Measurements from ENCODE around the gene CCAR1. TPM values are rescaled to one million over a fixed set of nuclear protein-coding genes. Genes with fewer than 3 reads are reported as not detected.
"Not testable (repeated sequence)": the region's sequence is repeated elsewhere in the genome, so short reads cannot be mapped to it uniquely, and the experiment has no call there.

CCAR1 gene
- total and polyA plus RNA-seq, 5 experiments from 2014 or later, result 29.6 to 104 (median 48.1) TPM

DNA sequence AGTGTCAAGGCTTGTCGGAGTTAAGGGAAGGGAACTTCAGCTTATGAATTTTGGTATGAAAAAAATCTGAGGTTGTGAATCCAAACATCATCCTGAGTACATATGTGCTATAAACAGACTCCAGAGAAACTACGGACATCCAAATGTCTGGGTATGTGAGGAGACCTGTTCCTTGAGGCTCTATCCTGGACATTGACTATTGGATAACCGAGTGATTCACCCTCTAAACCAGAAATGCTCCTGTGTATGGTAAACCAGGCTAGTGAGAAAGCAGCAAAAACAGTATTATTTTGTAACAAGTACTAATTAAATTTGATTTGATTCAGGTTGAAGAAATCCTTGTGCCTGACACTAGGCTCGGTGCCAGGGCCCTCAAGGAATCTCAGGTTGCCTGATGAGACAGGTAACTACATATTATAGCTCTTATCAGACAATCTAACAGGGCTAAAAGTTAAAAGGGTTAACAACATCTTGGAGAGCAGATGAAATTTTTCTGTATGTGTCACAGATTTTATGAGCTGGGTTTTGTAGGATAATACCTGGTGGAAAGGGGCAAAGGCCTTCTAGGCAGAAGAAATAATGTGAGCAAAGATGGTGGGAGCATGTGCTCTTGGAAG is 95.9 kb downstream of the CCAR1 start:
- Mint-ChIP-seq H3K4me3 (no peak overlapping the region), H3K36me3 (no peaks in the 10 kb centered on the region), H3K27ac (no peak overlapping the region), H3K27me3 (peaks cover 0 to 2% (median 0%) of the 10 kb centered on the region in 5 donors), H3K9me3 (no peaks in the 10 kb centered on the region), H3K4me1 (no peaks in the 10 kb centered on the region)
- ATAC-seq (no peak), DNase-seq (no peak)
- POLR2A ChIA-PET, result no interaction called here

- H3K27ac Mint-ChIP-seq, H3K4me1 Mint-ChIP-seq, H3K9me3 Mint-ChIP-seq, H3K36me3 Mint-ChIP-seq, ATAC-seq, DNase-seq, H3K27me3 Mint-ChIP-seq, H3K4me3 Mint-ChIP-seq, POLR2A ChIA-PET: not testable (repeated sequence)
These were observed 99.3 kb downstream of the CCAR1 start for GRCh38 chr10:68820359-68820758.

DNA sequence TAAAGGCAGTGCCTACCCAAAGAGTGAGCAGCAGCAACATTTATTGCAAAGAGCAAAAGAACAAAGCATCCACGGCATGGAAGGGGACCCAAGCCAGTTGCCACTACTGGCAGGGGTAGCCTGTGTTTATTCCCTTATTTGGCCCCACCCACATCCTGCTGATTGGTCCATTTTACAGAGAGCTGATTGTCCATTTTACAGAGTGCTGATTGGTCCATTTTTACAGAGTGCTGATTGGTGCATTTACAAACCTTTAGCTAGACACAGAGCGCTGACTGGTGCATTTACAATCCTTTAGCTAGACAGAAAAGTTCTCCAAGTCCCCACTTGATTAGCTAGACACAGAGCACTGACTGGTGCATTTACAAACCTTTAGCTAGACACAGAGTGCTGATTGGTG is 101.6 kb downstream of the CCAR1 start:
- H3K27ac Mint-ChIP-seq, H3K4me1 Mint-ChIP-seq, H3K36me3 Mint-ChIP-seq, H3K27me3 Mint-ChIP-seq, H3K4me3 Mint-ChIP-seq, H3K9me3 Mint-ChIP-seq, DNase-seq, POLR2A ChIA-PET, ATAC-seq: not testable (repeated sequence)

DNA sequence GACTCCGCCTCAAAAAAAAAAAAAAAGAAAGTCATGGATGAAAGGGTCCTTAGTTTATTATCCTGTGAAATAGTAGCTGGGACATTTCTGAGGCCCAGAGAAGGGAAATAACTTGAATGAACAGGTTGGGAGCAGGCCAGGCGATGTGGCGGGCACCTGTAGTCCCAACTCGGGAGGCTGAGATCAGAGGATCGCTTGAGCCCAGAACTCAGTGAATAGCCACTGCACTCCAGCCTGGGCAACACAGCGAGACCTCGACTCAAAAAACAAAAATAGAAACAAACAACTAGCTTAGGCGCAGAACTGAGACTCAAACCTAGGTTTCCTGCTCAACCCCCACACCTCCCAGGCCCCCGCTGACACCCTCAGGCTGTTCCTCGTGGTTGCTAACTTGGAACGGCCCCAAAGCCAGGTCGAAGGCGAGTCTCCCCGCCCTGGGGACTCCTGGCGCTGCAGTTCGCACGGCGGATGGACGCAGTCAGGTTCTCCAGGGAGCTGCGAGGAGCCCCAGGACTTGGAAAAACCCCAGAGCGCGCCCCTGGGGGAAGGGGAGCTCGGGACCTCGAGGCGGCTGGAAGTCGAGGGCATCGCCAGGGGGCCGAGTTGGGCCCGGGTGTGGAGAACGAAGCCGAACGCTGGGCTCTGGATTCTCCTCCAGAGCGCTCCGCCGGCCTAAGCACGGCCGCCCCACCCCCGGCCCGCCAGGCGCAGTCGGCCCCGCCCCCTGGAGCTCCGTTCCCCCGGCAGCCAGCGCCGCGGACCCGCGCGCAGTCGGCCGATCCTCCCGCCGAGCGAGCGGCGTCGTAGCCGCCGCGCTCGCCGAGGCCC is 105.9 kb downstream of the CCAR1 start, which contains the start of gene STOX1:
Gene STOX1 (plus strand): TSS at position 768 of the 828 bp plus-strand sequence. CDS start 93 bp downstream, outside the sequence.
- Mint-ChIP-seq H3K36me3 (no peaks in the 10 kb centered on the region), H3K4me3 (peak within 1 kb of the TSS; percentile 74 to 86 (median 80)), H3K27ac (peak within 1 kb of the TSS in 6 of 10 donors; percentile 3 to 75 (median 48)), H3K9me3 (no peaks in the 10 kb centered on the region), H3K4me1 (peaks cover 4 to 26% (median 17%) of the 10 kb centered on the region in 4 donors), H3K27me3 (no peaks in the 10 kb centered on the region)
- ATAC-seq (peak; percentile 65 to 74), DNase-seq (peak; percentile 18 to 66 (median 48))
- POLR2A ChIA-PET, result interaction anchor here (0.6 to 3.1 kb wide), 5 partner anchors 8 to 323 kb away, joined by 3 to 20 read pairs (median 4); partner anchors contain the start of gene DDX50

GRCh38 chr10:68827592-68827959 is 106.5 kb downstream of the CCAR1 start:
- not testable (repeated sequence) for H3K36me3 Mint-ChIP-seq, H3K4me3 Mint-ChIP-seq, DNase-seq, H3K27ac Mint-ChIP-seq, H3K9me3 Mint-ChIP-seq, H3K27me3 Mint-ChIP-seq
- POLR2A ChIA-PET, result interaction anchor here (1.0 to 3.1 kb wide), 2 partner anchors 73 to 269 kb away, joined by 3 to 20 read pairs; partner anchors contain the start of gene DDX50
- ATAC-seq, result peak; percentile 58 to 65
- peaks cover 4 to 26% (median 17%) of the 10 kb centered on the region in 4 donors for H3K4me1 Mint-ChIP-seq

- H3K27ac Mint-ChIP-seq, result peak overlapping the region in 1 of 10 donors; percentile 75
- H3K4me1 Mint-ChIP-seq, result peaks cover 4 to 26% (median 17%) of the 10 kb centered on the region in 4 donors
- POLR2A ChIA-PET, result interaction anchor here (3.1 kb wide), 1 partner anchor 73 kb away, joined by 20 read pairs; the partner anchor contains the start of gene DDX50
- not testable (repeated sequence) for H3K27me3 Mint-ChIP-seq, H3K9me3 Mint-ChIP-seq, H3K36me3 Mint-ChIP-seq
- ATAC-seq (peak; percentile 66 to 73), DNase-seq (peak in 7 of 10 donors; percentile 10 to 37 (median 21))
- peak overlapping the region; percentile 39 to 80 (median 65) for H3K4me3 Mint-ChIP-seq
These were observed 107.1 kb downstream of the CCAR1 start for GRCh38 chr10:68828083-68828601.

- H3K27me3 Mint-ChIP-seq, result no peaks in the 10 kb centered on the region
- no peak for ATAC-seq
These were observed 107.8 kb downstream of the CCAR1 start for GRCh38 chr10:68828833-68829232.

GRCh38 chr10:68829521-68829920 is 108.5 kb downstream of the CCAR1 start:
- peak in 1 of 2 donors; percentile 5 for ATAC-seq
- POLR2A ChIA-PET, result no interaction called here
- H3K27me3 Mint-ChIP-seq, result no peaks in the 10 kb centered on the region
- H3K36me3 Mint-ChIP-seq, result no peaks in the 10 kb centered on the region
- peak overlapping the region; percentile 15 to 80 (median 50) for H3K4me3 Mint-ChIP-seq
- no peaks in the 10 kb centered on the region for H3K9me3 Mint-ChIP-seq
- peak in 2 of 10 donors; percentile 18 to 19 for DNase-seq
- H3K4me1 Mint-ChIP-seq, result peaks cover 4 to 26% (median 17%) of the 10 kb centered on the region in 4 donors
- H3K27ac Mint-ChIP-seq, result peak overlapping the region in 3 of 10 donors; percentile 56 to 70 (median 57)

More at GRCh38 chr10:68828833-68829232, 107.8 kb downstream of the CCAR1 start:
- POLR2A ChIA-PET, result interaction anchor here (3.1 kb wide), 1 partner anchor 72 kb away, joined by 20 read pairs; the partner anchor contains the start of gene DDX50
- Mint-ChIP-seq H3K36me3 (no peaks in the 10 kb centered on the region), H3K4me3 (peak overlapping the region; percentile 49 to 80 (median 65)), H3K4me1 (peaks cover 4 to 26% (median 17%) of the 10 kb centered on the region in 4 donors), H3K27ac (peak overlapping the region in 5 of 10 donors; percentile 9 to 75 (median 47)), H3K9me3 (no peaks in the 10 kb centered on the region)
- DNase-seq, result no peak

DNA sequence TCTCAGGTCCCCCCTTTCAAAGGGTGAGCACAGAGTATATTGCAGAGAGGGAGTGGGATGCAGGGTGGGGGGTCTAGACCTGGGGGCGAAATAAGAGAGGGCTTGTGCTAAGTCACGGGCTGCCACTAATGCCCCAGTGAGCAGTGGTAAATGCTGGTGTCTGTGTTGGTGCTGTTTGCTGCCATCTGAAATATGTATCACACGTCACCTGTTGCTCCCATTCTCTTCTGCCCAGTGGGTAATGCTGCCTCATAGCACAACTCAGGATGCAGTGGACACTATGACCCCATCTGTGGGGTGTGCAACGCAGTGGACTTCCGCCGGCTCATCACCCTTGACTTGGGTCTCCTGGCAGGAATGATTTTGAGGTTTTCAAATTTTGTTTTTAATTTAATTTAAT is 108.9 kb downstream of the CCAR1 start:
- H3K36me3 Mint-ChIP-seq, result no peaks in the 10 kb centered on the region
- H3K27ac Mint-ChIP-seq, result peak overlapping the region in 5 of 10 donors; percentile 6 to 70 (median 46)
- DNase-seq (no peak), ATAC-seq (no peak)
- POLR2A ChIA-PET, result no interaction called here
- no peaks in the 10 kb centered on the region for H3K9me3 Mint-ChIP-seq
- peak overlapping the region in 9 of 10 donors; percentile 15 to 80 (median 50) for H3K4me3 Mint-ChIP-seq
- no peaks in the 10 kb centered on the region for H3K27me3 Mint-ChIP-seq
- H3K4me1 Mint-ChIP-seq, result peaks cover 4 to 26% (median 17%) of the 10 kb centered on the region in 4 donors

GRCh38 chr10:68831961-68832455 is 111.0 kb downstream of the CCAR1 start:
- no peak for DNase-seq
- no peak overlapping the region for H3K4me3 Mint-ChIP-seq
- ATAC-seq, result no peak
- POLR2A ChIA-PET, result interaction anchor here (0.6 kb wide), 1 partner anchor 122 kb away, joined by 3 read pairs; no protein-coding TSS in a partner anchor
- no peaks in the 10 kb centered on the region for H3K27me3 Mint-ChIP-seq
- no peaks in the 10 kb centered on the region for H3K9me3 Mint-ChIP-seq
- H3K4me1 Mint-ChIP-seq, result peaks cover 4 to 17% (median 15%) of the 10 kb centered on the region in 4 donors
- no peaks in the 10 kb centered on the region for H3K36me3 Mint-ChIP-seq
- H3K27ac Mint-ChIP-seq, result peak overlapping the region in 1 of 10 donors; percentile 43

- H3K27ac Mint-ChIP-seq, result no peak overlapping the region
- H3K36me3 Mint-ChIP-seq, result no peaks in the 10 kb centered on the region
- POLR2A ChIA-PET, result interaction anchor here (0.6 kb wide), 1 partner anchor 122 kb away, joined by 3 read pairs; no protein-coding TSS in a partner anchor
- no peaks in the 10 kb centered on the region for H3K27me3 Mint-ChIP-seq
- DNase-seq (no peak), ATAC-seq (no peak)
- H3K9me3 Mint-ChIP-seq, result no peaks in the 10 kb centered on the region
- no peak overlapping the region for H3K4me3 Mint-ChIP-seq
- H3K4me1 Mint-ChIP-seq, result peaks cover 4 to 17% (median 15%) of the 10 kb centered on the region in 4 donors
These were observed 111.6 kb downstream of the CCAR1 start for GRCh38 chr10:68832601-68833000.

DNA sequence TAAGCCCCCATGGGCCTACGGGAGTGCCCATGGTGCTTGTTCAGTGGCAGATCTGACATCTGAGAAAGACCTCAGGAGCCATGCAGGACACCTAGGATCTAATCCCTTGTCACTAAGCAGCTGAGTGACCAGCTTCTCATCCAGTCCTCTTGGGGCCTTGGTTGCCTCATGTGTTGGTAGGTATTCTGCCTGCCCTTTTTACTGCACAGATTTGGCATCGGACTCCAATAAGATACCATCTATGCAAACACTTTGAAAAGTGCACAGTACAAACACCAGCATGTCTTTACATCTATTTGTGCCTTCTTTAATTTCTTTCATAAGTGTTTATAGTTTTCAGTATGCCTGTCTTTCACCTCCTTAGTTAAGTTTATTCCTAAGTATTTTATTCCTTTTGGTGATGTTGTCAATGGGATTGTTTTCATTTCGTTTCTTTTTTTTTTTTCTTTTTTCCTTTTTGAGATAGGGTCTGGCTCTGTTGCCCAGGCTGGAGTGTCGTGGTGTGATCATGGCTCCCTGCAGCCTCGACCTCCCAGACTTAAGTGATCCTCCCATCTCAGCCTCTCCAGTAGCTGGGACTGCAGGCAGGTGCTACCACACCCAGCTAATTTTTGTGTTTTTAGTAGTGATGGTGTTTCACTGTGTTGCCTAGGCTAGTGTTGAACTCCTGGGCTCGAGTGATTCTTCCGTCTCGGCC is 116.7 kb downstream of the CCAR1 start:
- no peaks in the 10 kb centered on the region for H3K9me3 Mint-ChIP-seq

More for the DNA sequence above, 116.7 kb downstream of the CCAR1 start:
- DNase-seq (no peak), ATAC-seq (no peak)
- Mint-ChIP-seq H3K4me1 (no peaks in the 10 kb centered on the region), H3K4me3 (no peak overlapping the region), H3K27me3 (no peaks in the 10 kb centered on the region), H3K36me3 (no peaks in the 10 kb centered on the region), H3K27ac (peak overlapping the region in 1 of 10 donors; percentile 39)
- POLR2A ChIA-PET, result no interaction called here
